Forelimb muscle (tissue), 1 donor: ENCODE measurements around the gene WDR5. TPM values are rescaled to one million over a fixed set of nuclear protein-coding genes. Genes with fewer than 3 reads are reported as not detected.

ENCODE experiments used
- DNase-seq: peaks from one replicate; pipeline ENCODE4 v3.0.0-alpha.2; 2013; ENCODE audit warnings: low read depth
- polyA plus RNA-seq: library from polyadenylated mRNA; unstranded; fragments of 120-200 nt; gene quantifications from one replicate; pipeline ENCODE4 v1.2.1, GENCODE V29; 2013; ENCODE audit not compliant: insufficient read length

WDR5 gene
- polyA plus RNA-seq, 1 donor, result 45.9 TPM

- DNase-seq, result no peak
Observed at GRCh38 chr9:134173127-134174072, 37.5 kb downstream of the WDR5 start.

GRCh38 chr9:134174073-134174449 lies 38.2 kb downstream of the WDR5 start:
- DNase-seq, result no peak

- DNase-seq, result no peak
Observed at GRCh38 chr9:134174526-134175290, 38.8 kb downstream of the WDR5 start.

GRCh38 chr9:134175291-134175807 lies 39.5 kb downstream of the WDR5 start:
- DNase-seq, result no peak

GRCh38 chr9:134175808-134176598 lies 40.1 kb downstream of the WDR5 start:
- DNase-seq, result no peak

DNA sequence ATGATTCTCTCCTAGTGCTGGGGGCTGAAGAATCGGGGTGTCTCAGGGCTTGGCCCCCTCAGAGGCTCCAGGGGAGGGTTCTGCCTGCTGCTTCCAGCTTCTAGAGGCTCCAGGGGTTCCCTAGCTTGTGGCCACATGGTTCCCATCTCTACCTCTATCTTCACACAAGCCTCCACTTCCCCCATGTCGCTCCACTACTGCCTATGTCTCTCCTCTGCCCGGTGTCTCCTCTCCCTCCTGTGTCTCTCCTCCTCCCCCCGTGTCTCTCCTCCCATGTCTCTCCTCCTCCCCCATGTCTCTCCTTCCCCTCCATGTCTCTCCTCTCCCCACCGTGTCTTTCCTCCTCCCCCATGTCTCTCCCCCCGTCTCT lies 40.7 kb downstream of the WDR5 start:
- no peak for DNase-seq

DNA sequence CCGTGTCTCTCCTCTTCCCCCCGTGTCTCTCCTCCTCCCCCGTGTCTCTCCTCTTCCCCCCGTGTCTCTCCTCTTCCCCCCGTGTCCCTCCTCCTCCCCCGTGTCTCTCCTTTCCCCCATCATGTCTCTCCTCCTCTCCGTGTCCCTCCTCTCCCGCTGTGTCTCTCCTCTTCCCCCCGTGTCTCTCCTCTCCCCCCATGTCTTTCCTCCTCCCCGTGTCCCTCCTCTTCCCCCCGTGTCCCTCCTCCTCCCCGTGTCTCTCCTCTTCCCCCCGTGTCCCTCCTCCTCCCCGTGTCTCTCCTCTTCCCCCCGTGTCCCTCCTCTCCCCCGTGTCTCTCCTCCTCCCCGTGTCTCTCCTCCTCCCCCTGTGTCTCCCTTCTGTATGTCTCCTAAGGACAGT lies 41.3 kb downstream of the WDR5 start:
- no peak for DNase-seq

DNA sequence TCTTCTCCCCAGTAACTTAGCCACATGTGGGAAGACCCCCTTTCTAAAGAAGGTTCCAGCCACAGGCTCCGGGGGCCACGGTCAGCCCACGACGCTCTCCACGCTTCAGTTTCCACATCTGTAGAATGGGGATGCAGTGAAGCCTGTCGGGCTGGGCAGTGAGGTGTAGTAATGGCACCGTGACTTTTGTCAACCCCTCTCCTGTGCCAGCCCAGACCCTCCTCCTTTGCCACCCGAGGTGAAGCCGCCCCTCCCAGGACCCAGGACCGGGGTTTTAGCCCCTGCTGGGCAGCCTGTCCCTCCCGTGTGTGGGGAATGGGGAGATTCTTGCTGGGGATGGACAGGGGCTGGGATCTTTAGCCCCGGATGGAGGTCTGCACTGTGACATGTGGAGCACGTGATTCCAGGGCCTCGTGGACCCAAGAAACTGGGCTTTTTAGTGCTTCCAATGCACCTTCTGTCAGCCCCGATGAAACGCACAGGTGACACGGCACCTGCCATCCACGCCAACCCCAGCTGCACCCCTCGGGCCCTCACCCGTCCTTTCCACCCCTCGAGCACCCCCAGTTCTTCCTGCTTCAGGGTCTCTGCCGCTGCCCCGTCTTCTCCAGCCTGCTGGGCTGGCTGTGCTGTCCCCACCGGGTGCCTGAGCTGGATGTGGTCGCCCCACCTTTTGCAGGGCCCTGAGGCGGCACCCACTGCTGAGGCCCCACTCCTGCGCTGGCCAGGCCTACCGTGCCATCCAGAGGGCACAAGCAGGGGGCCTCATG lies 41.9 kb downstream of the WDR5 start:
- no peak for DNase-seq

DNA sequence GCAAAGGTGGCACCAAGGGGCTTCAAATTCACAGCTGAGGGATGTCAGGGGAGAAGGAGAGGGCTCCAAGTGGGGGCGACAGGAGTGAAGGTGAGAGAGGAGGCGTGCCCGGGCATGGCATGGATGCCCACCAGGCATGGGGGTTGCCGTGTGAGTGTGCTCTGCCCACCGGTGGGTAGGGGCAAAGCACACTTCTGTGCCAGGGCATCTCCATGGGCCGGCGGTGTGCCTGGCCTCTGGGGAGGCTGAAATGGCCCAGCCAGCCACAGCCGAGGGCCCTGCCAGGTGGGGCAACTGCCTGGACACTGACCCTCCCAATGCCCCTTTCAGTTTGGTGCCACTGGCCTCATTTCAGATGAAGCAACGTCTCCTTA lies 42.5 kb downstream of the WDR5 start:
- DNase-seq, result no peak

DNA sequence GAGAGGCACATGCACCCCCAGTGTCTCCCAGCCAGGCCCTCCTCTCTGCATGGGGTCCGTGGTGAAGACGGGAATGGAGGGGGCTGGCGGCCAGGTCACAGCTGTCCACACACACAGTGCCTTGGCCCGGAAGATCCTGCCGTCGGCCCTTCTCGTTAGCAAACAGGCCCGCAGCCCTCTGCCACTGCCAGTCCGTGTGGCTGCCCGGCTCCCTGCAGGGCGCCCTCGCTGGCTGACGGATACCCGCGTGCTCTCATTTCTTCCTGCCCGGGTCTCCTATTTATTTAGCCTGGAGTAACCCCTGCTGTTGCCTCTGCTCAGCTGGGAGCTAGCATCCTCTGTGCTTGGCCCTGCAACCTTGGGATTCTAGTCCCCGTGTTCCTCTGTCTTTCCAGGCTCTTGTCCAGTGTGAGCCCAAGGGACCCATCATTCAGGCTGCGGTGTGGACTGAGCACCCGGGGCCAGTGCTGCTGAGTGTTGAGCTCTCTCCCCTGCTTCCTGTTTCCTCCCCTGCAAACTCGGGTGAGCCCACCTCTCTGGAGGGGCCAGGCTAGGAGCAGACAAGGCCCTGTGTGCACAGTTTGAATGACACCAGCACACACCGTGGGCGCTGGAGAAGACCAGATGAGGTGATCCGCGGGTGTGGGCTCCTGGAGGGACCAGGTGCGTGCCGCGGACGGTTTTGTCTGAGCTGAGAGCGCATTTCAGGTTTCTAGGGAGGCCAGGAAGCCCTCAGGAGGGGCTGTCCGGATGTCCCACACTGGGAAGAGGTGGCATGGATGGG lies 43.1 kb downstream of the WDR5 start:
- DNase-seq, result no peak

GRCh38 chr9:134179595-134179917 lies 43.7 kb downstream of the WDR5 start:
- DNase-seq, result no peak

DNA sequence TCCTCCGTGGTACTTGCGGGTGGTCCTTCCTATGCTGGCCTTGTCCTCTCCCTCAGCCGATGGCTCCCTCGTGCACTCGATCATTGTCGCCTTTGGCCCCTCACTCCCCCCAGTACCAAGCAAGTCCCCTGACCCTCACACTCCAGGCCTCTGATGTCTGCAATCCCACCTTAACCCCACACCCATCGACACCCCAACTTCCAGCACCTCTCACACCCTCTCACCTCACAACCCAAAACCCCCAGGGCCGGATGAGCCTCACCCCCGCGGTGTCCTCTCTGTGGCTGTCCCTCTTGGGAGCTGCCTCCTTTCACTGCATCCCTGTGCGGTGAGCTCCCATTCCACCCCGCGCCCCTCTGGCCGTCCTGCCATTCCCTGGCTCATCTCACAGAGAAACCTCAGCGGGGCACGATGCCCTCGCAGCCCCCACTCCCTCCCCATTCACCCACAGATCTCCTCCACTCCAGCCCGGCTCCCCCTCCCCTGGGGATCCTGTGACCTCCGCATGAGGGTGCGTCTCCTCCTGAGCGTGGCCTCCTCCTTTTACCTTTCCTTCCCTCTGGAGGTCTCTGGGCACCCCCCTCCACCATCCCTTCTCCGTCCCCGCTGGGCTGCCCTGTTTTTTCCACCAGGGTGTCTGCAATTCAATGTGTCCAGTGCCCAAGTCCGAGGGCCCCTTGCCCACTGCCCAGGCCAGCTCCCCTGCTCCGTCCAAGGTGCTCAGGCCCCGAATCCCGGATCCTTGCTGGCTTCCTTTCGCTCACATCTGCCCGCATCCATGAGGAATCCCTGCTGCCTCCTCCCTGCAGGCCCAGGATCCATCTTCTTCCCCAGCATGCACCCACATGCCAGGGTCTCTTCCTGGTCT lies 44.3 kb downstream of the WDR5 start:
- no peak for DNase-seq

GRCh38 chr9:134180786-134181647 lies 45.1 kb downstream of the WDR5 start:
- DNase-seq, result no peak

DNA sequence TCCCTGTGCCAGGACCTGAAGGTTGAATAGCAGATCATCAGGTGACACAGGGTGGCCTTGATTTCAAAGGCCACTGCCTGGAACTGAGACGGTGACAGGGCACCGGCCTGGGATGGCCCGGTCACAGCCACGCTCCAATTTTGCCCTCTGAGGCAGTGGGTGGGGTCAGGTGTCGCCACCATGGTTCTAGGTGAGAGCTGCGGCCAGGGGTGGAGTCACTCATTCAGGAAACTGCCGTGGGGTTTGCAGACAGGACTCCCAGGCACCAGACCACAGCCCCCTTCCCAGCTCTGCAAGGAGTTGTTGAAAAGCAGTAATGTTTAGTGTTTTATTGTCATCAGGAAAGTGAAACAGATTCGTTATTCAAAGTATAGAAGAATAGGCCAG lies 45.8 kb downstream of the WDR5 start:
- no peak for DNase-seq

- no peak for DNase-seq
Observed at GRCh38 chr9:134182554-134183085, 46.7 kb downstream of the WDR5 start.

- no peak for DNase-seq
Observed at GRCh38 chr9:134185536-134186011, 49.7 kb downstream of the WDR5 start.

GRCh38 chr9:134186471-134187109 lies 50.7 kb downstream of the WDR5 start:
- DNase-seq, result no peak

DNA sequence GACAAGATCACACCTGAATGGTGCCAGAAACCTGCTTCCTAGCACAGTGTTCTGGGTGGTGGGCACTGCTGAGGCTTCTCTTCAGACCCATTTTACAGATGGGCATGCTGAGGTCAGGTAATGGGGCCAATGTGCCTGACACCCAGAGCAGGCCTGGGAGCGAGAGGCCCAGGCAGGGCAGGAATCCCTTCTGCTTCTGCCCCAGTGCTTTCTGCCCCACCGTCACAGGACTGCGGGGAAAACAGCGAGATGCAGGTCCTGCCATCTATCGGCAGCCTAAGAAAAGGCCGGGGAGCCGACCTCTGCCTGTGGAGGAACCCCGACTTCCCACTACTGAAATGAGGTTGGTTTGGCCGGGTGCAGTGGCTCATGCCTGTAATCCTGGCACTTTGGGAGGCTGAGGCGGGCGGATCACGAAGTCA lies 51.2 kb downstream of the WDR5 start:
- no peak for DNase-seq
